Measurements from ENCODE around the gene AKT2. TPM values are rescaled to one million over a fixed set of nuclear protein-coding genes. Genes with fewer than 3 reads are reported as not detected.

Gene AKT2
- total and polyA plus RNA-seq, 2 donors = 48.9 to 110 TPM

DNA sequence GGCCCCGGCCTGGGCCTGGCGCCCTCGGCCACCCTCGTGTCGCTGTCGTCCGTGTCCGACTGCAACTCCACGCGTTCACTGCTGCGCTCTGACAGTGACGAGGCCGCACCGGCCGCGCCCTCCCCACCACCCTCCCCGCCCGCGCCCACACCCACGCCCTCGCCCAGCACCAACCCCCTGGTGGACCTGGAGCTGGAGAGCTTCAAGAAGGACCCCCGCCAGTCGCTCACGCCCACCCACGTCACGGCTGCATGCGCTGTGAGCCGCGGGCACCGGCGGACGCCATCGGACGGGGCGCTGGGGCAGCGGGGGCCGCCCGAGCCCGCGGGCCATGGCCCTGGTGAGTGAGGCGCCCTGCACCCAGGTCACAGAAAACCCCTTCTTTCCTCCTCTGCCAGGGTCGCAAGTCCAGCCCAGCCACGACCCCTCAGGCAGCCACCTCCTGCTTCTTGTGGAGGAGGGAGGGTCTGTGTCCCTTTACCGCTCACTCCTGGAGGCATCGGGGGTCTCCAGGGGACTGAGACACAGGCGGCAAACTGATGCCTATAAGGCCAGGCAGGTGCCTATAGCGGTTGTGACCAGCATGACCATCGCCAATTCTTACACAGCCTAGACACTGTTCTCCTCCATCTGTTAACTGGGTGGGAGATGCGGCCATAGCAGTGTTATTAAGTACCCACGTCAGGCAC is 71.1 kb downstream of the AKT2 start:
- H3K27ac ChIP-seq (ENCODE audit: low read depth in 1 of 2, low read length in 1 of 2) = no peak overlapping the region
- no peaks in the 10 kb centered on the region for H3K4me1 ChIP-seq (ENCODE audit: control insufficient read depth in 2 of 2, insufficient read depth in 2 of 2, low read length in 2 of 2)
- no peak for DNase-seq (ENCODE audit: low read depth in 6 of 9, low spot score in 9 of 9)
- peaks cover 0 to 5% of the 10 kb centered on the region in 2 donors for H3K9me3 ChIP-seq (ENCODE audit: control insufficient read depth in 2 of 2, insufficient read depth in 1 of 2, low read length in 1 of 2)
- H3K36me3 ChIP-seq (ENCODE audit: control insufficient read depth in 2 of 2, insufficient read depth in 2 of 2, low read length in 1 of 2) = peaks cover 0 to under 1% of the 10 kb centered on the region in 2 donors
- WGBS = 95% methylated on average over 50 of the region's 50 CpGs
- peaks cover 22 to 32% of the 10 kb centered on the region in 2 donors for H3K27me3 ChIP-seq (ENCODE audit: control insufficient read depth in 2 of 2, insufficient read depth in 1 of 2, low read length in 1 of 2)
- no peak overlapping the region for H3K4me3 ChIP-seq (ENCODE audit: low read length in 2 of 2)

DNA sequence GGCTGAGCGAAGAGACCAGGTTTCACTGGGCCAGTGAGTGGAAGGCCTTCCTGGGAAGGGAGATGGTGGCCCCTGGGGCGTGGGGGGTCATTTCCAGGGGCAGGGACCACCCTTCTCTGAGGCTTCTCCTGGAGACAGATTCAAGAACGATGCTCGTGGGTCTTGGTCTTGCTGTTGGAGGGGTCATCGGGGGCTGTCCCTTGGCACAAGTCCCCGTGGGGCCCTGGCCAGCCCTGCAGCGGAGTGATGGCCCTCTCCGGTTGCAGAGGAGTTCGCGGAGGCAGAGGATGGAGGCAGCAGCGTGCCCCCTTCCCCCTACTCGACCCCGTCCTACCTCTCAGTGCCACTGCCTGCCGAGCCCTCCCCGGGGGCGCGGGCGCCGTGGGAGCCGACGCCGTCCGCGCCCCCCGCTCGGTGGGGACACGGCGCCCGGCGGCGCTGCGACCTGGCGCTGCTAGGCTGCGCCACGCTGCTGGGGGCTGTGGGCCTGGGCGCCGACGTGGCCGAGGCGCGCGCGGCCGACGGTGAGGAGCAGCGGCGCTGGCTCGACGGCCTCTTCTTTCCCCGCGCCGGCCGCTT is 71.8 kb downstream of the AKT2 start:
- WGBS = 97% methylated on average over 53 of the region's 53 CpGs
- H3K27me3 ChIP-seq (ENCODE audit: control insufficient read depth in 2 of 2, insufficient read depth in 1 of 2, low read length in 1 of 2) = peaks cover 18 to 26% of the 10 kb centered on the region in 2 donors
- no peak overlapping the region for H3K27ac ChIP-seq (ENCODE audit: low read depth in 1 of 2, low read length in 1 of 2)
- peaks cover 0 to 5% of the 10 kb centered on the region in 2 donors for H3K9me3 ChIP-seq (ENCODE audit: control insufficient read depth in 2 of 2, insufficient read depth in 1 of 2, low read length in 1 of 2)
- no peak for DNase-seq (ENCODE audit: low read depth in 6 of 9, low spot score in 9 of 9)
- peaks cover 0 to 3% of the 10 kb centered on the region in 2 donors for H3K36me3 ChIP-seq (ENCODE audit: control insufficient read depth in 2 of 2, insufficient read depth in 2 of 2, low read length in 1 of 2)
- H3K4me1 ChIP-seq (ENCODE audit: control insufficient read depth in 2 of 2, insufficient read depth in 2 of 2, low read length in 2 of 2) = no peaks in the 10 kb centered on the region
- H3K4me3 ChIP-seq (ENCODE audit: low read length in 2 of 2) = no peak overlapping the region

DNA sequence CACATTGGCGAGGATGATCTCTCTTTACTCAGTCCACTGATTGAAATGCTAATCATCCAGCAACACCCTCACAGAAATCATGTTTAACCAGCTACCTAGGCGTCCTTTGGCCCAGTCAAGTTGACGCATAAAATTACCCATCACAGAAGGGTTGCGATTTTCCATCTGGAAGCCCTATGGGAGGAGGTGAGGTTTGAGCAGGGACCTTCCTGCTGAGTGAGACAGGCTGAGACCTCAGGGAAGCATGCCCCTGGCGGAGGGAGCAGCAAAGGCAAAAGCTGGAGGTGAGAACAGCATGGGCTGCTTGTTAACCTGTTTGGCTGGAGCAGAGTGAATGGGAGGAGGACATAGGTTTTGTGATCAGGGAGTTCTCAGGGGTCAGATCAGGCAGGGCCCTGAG is 74.3 kb downstream of the AKT2 start:
- Histone ChIP-seq H3K4me1 (ENCODE audit: control insufficient read depth in 2 of 2, insufficient read depth in 2 of 2, low read length in 2 of 2) (no peaks in the 10 kb centered on the region), H3K27ac (ENCODE audit: low read depth in 1 of 2, low read length in 1 of 2) (no peak overlapping the region), H3K27me3 (ENCODE audit: control insufficient read depth in 2 of 2, insufficient read depth in 1 of 2, low read length in 1 of 2) (peaks cover 0 to 2% of the 10 kb centered on the region in 2 donors), H3K9me3 (ENCODE audit: control insufficient read depth in 2 of 2, insufficient read depth in 1 of 2, low read length in 1 of 2) (no peaks in the 10 kb centered on the region), H3K4me3 (ENCODE audit: low read length in 2 of 2) (no peak overlapping the region), H3K36me3 (ENCODE audit: control insufficient read depth in 2 of 2, insufficient read depth in 2 of 2, low read length in 1 of 2) (peaks cover 0 to 3% of the 10 kb centered on the region in 2 donors)
- WGBS = 97% methylated on average over 5 of the region's 5 CpGs
- DNase-seq (ENCODE audit: low read depth in 6 of 9, low spot score in 9 of 9) = no peak

DNA sequence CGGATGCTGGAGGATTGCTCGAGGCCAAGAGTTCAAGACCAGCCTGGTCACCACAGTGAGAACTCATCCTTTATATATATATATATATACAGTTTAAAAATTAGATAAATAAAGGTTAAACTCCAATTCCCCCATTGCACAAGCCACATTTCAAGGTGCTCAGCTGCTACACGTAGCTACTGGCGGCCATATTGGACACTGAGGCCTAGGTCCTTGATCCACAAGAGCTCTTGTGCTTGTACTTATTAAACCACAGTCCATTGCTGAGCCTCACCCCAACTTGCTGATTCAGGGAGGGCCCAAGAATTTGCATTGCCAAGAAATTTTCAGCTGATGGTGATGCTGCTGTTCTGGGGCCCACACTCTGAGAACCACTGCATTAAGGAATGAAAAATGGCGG is 76.5 kb downstream of the AKT2 start:
- H3K4me1 ChIP-seq (ENCODE audit: control insufficient read depth in 2 of 2, insufficient read depth in 2 of 2, low read length in 2 of 2) = no peaks in the 10 kb centered on the region
- DNase-seq (ENCODE audit: low read depth in 6 of 9, low spot score in 9 of 9) = no peak
- peaks cover 0 to 7% of the 10 kb centered on the region in 2 donors for H3K36me3 ChIP-seq (ENCODE audit: control insufficient read depth in 2 of 2, insufficient read depth in 2 of 2, low read length in 1 of 2)
- H3K27ac ChIP-seq (ENCODE audit: low read depth in 1 of 2, low read length in 1 of 2) = no peak overlapping the region
- 97% methylated on average over 5 of the region's 5 CpGs for WGBS
- no peaks in the 10 kb centered on the region for H3K27me3 ChIP-seq (ENCODE audit: control insufficient read depth in 2 of 2, insufficient read depth in 1 of 2, low read length in 1 of 2)
- H3K9me3 ChIP-seq (ENCODE audit: control insufficient read depth in 2 of 2, insufficient read depth in 1 of 2, low read length in 1 of 2) = no peaks in the 10 kb centered on the region
- H3K4me3 ChIP-seq (ENCODE audit: low read length in 2 of 2) = no peak overlapping the region

DNA sequence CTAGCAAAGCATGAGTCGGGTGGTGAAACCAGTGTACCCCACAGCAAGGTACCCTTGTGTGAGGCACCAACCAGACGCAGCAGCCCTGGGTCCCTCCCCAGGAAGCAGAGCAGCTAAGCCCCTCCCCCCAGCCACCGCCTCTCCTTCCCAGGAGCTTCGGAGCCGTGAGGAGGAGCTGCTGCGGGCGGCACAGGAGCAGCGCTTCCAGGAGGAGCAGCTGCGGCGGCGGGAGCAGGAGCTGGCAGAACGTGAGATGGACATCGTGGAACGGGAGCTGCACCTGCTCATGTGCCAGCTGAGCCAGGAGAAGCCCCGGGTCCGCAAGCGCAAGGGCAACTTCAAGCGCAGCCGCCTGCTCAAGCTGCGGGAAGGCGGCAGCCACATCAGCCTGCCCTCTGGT is 79.4 kb downstream of the AKT2 start:
- no peak for DNase-seq (ENCODE audit: low read depth in 6 of 9, low spot score in 9 of 9)
- H3K27me3 ChIP-seq (ENCODE audit: control insufficient read depth in 2 of 2, insufficient read depth in 1 of 2, low read length in 1 of 2) = no peaks in the 10 kb centered on the region
- H3K27ac ChIP-seq (ENCODE audit: low read depth in 1 of 2, low read length in 1 of 2) = no peak overlapping the region
- H3K4me1 ChIP-seq (ENCODE audit: control insufficient read depth in 2 of 2, insufficient read depth in 2 of 2, low read length in 2 of 2) = no peaks in the 10 kb centered on the region
- over 99% methylated on average over 21 of the region's 21 CpGs for WGBS
- H3K4me3 ChIP-seq (ENCODE audit: low read length in 2 of 2) = no peak overlapping the region
- no peaks in the 10 kb centered on the region for H3K9me3 ChIP-seq (ENCODE audit: control insufficient read depth in 2 of 2, insufficient read depth in 1 of 2, low read length in 1 of 2)
- peaks cover 0 to 12% of the 10 kb centered on the region in 2 donors for H3K36me3 ChIP-seq (ENCODE audit: control insufficient read depth in 2 of 2, insufficient read depth in 2 of 2, low read length in 1 of 2)

DNA sequence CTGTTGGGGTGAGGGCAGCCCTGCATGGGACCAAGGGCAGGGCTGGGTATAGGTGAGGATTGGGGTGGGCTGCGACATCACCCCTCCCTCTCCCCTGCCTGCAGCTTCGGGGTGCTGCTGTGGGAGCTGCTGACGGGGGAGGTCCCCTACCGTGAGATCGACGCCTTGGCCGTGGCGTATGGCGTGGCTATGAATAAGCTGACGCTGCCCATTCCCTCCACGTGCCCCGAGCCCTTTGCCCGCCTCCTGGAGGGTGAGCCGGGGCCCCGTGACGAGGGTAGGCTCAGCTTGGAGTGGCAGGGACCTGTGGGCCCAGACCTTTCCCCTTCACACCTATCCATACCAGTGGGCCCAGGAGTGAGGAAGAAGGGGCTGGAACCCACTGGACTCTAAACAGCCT is 80.8 kb downstream of the AKT2 start:
- DNase-seq (ENCODE audit: low read depth in 6 of 9, low spot score in 9 of 9) = no peak
- Histone ChIP-seq H3K9me3 (ENCODE audit: control insufficient read depth in 2 of 2, insufficient read depth in 1 of 2, low read length in 1 of 2) (no peaks in the 10 kb centered on the region), H3K27ac (ENCODE audit: low read depth in 1 of 2, low read length in 1 of 2) (no peak overlapping the region), H3K4me1 (ENCODE audit: control insufficient read depth in 2 of 2, insufficient read depth in 2 of 2, low read length in 2 of 2) (no peaks in the 10 kb centered on the region), H3K4me3 (ENCODE audit: low read length in 2 of 2) (no peak overlapping the region), H3K36me3 (ENCODE audit: control insufficient read depth in 2 of 2, insufficient read depth in 2 of 2, low read length in 1 of 2) (peaks cover 0 to 12% of the 10 kb centered on the region in 2 donors), H3K27me3 (ENCODE audit: control insufficient read depth in 2 of 2, insufficient read depth in 1 of 2, low read length in 1 of 2) (no peaks in the 10 kb centered on the region)
- WGBS = 97% methylated on average over 16 of the region's 16 CpGs

DNA sequence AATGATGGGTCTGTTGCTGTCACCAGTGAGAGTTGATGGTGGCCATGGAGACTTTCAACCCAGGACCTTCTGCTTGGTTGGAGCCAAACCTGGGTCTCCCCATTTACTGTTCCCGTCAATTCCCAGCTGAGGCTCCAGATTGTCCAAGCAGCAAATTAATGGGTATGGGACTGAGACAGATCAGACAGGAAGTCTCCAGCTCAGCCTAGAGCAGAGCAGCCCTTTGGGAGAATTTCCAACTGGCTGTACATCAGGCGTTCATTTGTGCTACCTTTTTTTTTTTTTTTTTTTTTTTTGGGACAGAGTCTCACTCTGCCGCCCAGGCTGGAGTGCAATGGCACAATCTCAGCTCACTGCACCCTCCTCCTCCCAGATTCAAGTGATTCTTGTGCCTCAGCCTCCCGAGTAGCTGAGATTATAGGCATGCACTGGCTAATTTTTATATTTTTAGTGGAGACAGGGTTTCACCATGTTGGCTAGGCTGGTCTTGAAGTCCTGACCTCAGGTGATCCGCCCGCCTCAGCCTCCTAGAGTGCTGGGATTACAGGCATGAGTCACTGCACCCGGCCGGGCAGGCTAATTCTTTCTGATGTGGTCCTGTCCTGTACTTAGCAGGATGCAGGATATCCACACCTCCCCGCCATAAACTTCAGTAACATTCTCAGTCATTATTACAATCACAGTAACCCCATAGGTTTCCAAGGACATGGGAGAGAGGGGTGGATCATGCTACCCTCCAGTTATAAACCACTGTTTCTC is 84.6 kb downstream of the AKT2 start:
- H3K4me3 ChIP-seq (ENCODE audit: low read length in 2 of 2) = no peak overlapping the region
- H3K27me3 ChIP-seq (ENCODE audit: control insufficient read depth in 2 of 2, insufficient read depth in 1 of 2, low read length in 1 of 2) = no peaks in the 10 kb centered on the region
- no peaks in the 10 kb centered on the region for H3K4me1 ChIP-seq (ENCODE audit: control insufficient read depth in 2 of 2, insufficient read depth in 2 of 2, low read length in 2 of 2)
- no peaks in the 10 kb centered on the region for H3K9me3 ChIP-seq (ENCODE audit: control insufficient read depth in 2 of 2, insufficient read depth in 1 of 2, low read length in 1 of 2)
- H3K36me3 ChIP-seq (ENCODE audit: control insufficient read depth in 2 of 2, insufficient read depth in 2 of 2, low read length in 1 of 2) = peaks cover 0 to 14% of the 10 kb centered on the region in 2 donors
- no peak for DNase-seq (ENCODE audit: low read depth in 6 of 9, low spot score in 9 of 9)
- no peak overlapping the region for H3K27ac ChIP-seq (ENCODE audit: low read depth in 1 of 2, low read length in 1 of 2)
- 90% methylated on average over 9 of the region's 9 CpGs for WGBS

DNA sequence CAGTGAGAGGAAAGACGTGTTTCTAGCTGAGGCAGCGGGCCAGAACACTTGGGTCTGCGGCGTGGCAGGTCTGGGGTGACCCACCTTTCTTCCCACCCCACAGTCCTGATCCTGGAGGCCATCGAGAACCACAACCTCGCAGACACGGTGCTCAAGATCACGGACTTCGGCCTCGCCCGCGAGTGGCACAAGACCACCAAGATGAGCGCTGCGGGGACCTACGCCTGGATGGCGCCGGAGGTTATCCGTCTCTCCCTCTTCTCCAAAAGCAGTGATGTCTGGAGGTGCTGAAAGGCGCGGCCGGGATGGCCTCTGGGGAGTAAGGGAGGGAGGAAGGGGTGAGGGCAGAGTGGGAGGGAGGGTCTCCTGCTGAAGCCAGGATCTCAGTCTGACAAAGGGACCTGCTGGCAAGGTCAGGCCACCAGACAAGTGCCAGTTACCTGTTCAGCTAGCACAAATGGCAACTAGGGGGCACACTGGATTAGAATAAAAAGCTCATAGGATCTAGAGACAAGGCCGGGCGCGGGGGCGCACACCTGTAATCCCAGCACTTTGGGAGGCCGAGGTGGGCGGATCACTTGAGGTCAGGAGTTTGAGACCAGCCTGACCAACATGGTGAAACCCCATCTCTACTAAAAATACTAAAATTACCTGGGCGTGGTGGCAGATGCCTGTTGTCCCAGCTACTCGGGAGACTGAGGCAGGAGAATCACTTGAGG is 86.7 kb downstream of the AKT2 start:
- peaks cover 0 to 9% of the 10 kb centered on the region in 2 donors for H3K36me3 ChIP-seq (ENCODE audit: control insufficient read depth in 2 of 2, insufficient read depth in 2 of 2, low read length in 1 of 2)
- DNase-seq (ENCODE audit: low read depth in 6 of 9, low spot score in 9 of 9) = no peak
- no peak overlapping the region for H3K27ac ChIP-seq (ENCODE audit: low read depth in 1 of 2, low read length in 1 of 2)
- no peak overlapping the region for H3K4me3 ChIP-seq (ENCODE audit: low read length in 2 of 2)
- no peaks in the 10 kb centered on the region for H3K4me1 ChIP-seq (ENCODE audit: control insufficient read depth in 2 of 2, insufficient read depth in 2 of 2, low read length in 2 of 2)
- no peaks in the 10 kb centered on the region for H3K27me3 ChIP-seq (ENCODE audit: control insufficient read depth in 2 of 2, insufficient read depth in 1 of 2, low read length in 1 of 2)
- H3K9me3 ChIP-seq (ENCODE audit: control insufficient read depth in 2 of 2, insufficient read depth in 1 of 2, low read length in 1 of 2) = no peaks in the 10 kb centered on the region
- 98% methylated on average over 29 of the region's 29 CpGs for WGBS

DNA sequence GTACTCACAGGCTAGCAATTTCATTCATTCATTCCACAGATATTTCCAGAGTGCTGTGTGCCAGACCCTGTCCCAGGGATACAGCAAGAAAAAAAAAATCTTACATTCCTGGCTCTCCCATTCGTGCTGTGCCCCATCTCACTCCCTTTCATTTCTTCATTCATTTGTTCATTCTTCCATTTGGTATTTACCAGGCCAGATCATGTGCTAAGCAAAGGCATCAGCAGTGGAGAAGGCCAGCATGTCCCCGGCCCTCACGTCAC is 91.6 kb downstream of the AKT2 start:
- Histone ChIP-seq H3K27ac (ENCODE audit: low read depth in 1 of 2, low read length in 1 of 2) (no peak overlapping the region), H3K36me3 (ENCODE audit: control insufficient read depth in 2 of 2, insufficient read depth in 2 of 2, low read length in 1 of 2) (peaks cover 0 to 3% of the 10 kb centered on the region in 2 donors), H3K4me1 (ENCODE audit: control insufficient read depth in 2 of 2, insufficient read depth in 2 of 2, low read length in 2 of 2) (peaks cover 5 to 8% of the 10 kb centered on the region in 2 donors), H3K9me3 (ENCODE audit: control insufficient read depth in 2 of 2, insufficient read depth in 1 of 2, low read length in 1 of 2) (no peaks in the 10 kb centered on the region), H3K4me3 (ENCODE audit: low read length in 2 of 2) (no peak overlapping the region), H3K27me3 (ENCODE audit: control insufficient read depth in 2 of 2, insufficient read depth in 1 of 2, low read length in 1 of 2) (peaks cover 0 to 22% of the 10 kb centered on the region in 2 donors)
- WGBS = 96% methylated on average over 3 of the region's 3 CpGs
- DNase-seq (ENCODE audit: low read depth in 6 of 9, low spot score in 9 of 9) = no peak
